NB4 (cell line): Measurements from ENCODE around the gene ASIC3.

Source experiments
- CTCF ChIP-seq: IDR thresholded peaks from one replicate; pipeline ENCODE4 v1.5.1; 2012; ENCODE audit warnings: low read depth, low read length
- MYC ChIP-seq: IDR thresholded peaks from 2 replicates; pipeline ENCODE4 v1.6.1; 2011; ENCODE audit warnings: low read depth, low read length
- POLR2A ChIP-seq: IDR thresholded peaks from 2 replicates; pipeline ENCODE4 v1.6.1; 2011; ENCODE audit warnings: mild to moderate bottlenecking; ENCODE audit not compliant: insufficient read length; ENCODE audit errors: extremely low read depth

GRCh38 chr7:151025924-151026671, 22.2 kb upstream of the ASIC3 start:
- TF ChIP-seq CTCF (no peak), POLR2A (no peak), MYC (no peak)
